A549 (cell line): ENCODE measurements around the gene AMFR. TPM values are rescaled to one million over a fixed set of nuclear protein-coding genes. Genes with fewer than 3 reads are reported as not detected.

Experiments
- ATAC-seq, 2 experiments: fragments of 200-7000 bp in 1 of 2; fragments of >200 bp in 1 of 2; cut with Nextera tagmentation in 1 of 2; cut with Tn5 transposase in 1 of 2; 3 replicates each; pipeline versions ENCODE4 v1.8.0 to v1.9.1; 2018 to 2020; ENCODE audit warnings: mild to moderate bottlenecking in 1 of 2, moderate library complexity in 1 of 2
- CTCF ChIA-PET: fragments of 300-600 bp; sonication (Branson Sonifier 250); formaldehyde crosslinking; extraction: SDS; loops from one replicate; lab custom pipeline; 2021; ENCODE audit warnings: antibody characterized with exemption, inconsistent platforms; lab: Yijun Ruan, JAX
- POLR2A ChIA-PET: fragments of 350-600 bp; formaldehyde crosslinking; extraction: SDS; loops from one replicate; lab custom pipeline; 2021; ENCODE audit warnings: antibody characterized with exemption, inconsistent platforms; lab: Yijun Ruan, JAX
- DNase-seq, 2 experiments: peaks; one replicate each; pipeline versions ENCODE4 v3.0.0 to v3.0.0-alpha.2; 2011 to 2016; ENCODE audit warnings: low read depth in 1 of 2, low spot score in 1 of 2
- FAIRE-seq: peaks from 2 replicates; lab custom pipeline; 2011; peaks lifted over from hg19 to GRCh38; lab: Jason Lieb, UNC
- H3K27ac ChIP-seq, 2 experiments: fragments of >200 bp; sonication (Bioruptor Twin); formaldehyde crosslinking; 3 replicates each; pipeline ENCODE4 v1.5.1; 2016 to 2017
- H3K4me1 ChIP-seq: fragments of >200 bp; sonication (Bioruptor Twin); formaldehyde crosslinking; 3 replicates; pipeline ENCODE4 v1.6.1; 2016
- H3K4me2 ChIP-seq: fragments of >200 bp; sonication (Bioruptor Twin); formaldehyde crosslinking; 3 replicates; pipeline ENCODE4 v1.6.1; 2016
- H3K4me3 ChIP-seq: fragments of >200 bp; sonication (Bioruptor Twin); formaldehyde crosslinking; 3 replicates; pipeline ENCODE4 v1.5.1; 2016
- H3K9me3 ChIP-seq: fragments of >200 bp; sonication (Bioruptor Twin); formaldehyde crosslinking; 3 replicates; pipeline ENCODE4 v1.6.1; 2016
- CBX2 ChIP-seq: fragments of 200-600 bp; sonication (generic); IDR thresholded peaks from 2 replicates; pipeline ENCODE4 v1.6.1; 2016; ENCODE audit warnings: low read depth, mild to moderate bottlenecking, borderline replicate concordance
- CBX8 ChIP-seq: fragments of 200-600 bp; sonication (generic); IDR thresholded peaks from 2 replicates; pipeline ENCODE4 v1.6.1; 2016
- CEBPB ChIP-seq, 2 experiments: fragments of >200 bp in 1 of 2; sonication (Bioruptor Twin) in 1 of 2; formaldehyde crosslinking in 1 of 2; IDR thresholded peaks; 2 replicates each; pipeline ENCODE4 v1.6.1; 2012 to 2016
- EHMT2 ChIP-seq: fragments of 200-600 bp; sonication (generic); IDR thresholded peaks from 2 replicates; pipeline ENCODE4 v1.6.1; 2016; ENCODE audit warnings: antibody characterized with exemption, low read depth, mild to moderate bottlenecking, moderate library complexity
- GATA3 ChIP-seq: IDR thresholded peaks from 2 replicates; pipeline ENCODE4 v1.6.1; 2012; ENCODE audit warnings: borderline replicate concordance
- HEYL ChIP-seq: fragments of 250-450 bp; sonication (Bioruptor Pico); IDR thresholded peaks from 2 replicates; pipeline ENCODE4 v1.8.0; 2021; ENCODE audit warnings: mild to moderate bottlenecking, moderate library complexity
- HOXA7 ChIP-seq: fragments of 250-450 bp; sonication (Bioruptor Pico); IDR thresholded peaks from 2 replicates; pipeline ENCODE4 v1.5.0; 2020; ENCODE audit warnings: mild to moderate bottlenecking, moderate library complexity
- HOXB5 ChIP-seq: fragments of 250-450 bp; sonication (Bioruptor Pico); IDR thresholded peaks from 2 replicates; pipeline ENCODE4 v1.5.0; 2020; ENCODE audit warnings: mild to moderate bottlenecking, moderate library complexity
- JUNB ChIP-seq: fragments of >200 bp; sonication (Bioruptor Twin); formaldehyde crosslinking; IDR thresholded peaks from 2 replicates; pipeline ENCODE4 v1.6.1; 2016
- KDM5A ChIP-seq: fragments of 200-600 bp; sonication (generic); IDR thresholded peaks from 2 replicates; pipeline ENCODE4 v1.6.1; 2016; ENCODE audit warnings: antibody characterized with exemption, mild to moderate bottlenecking
- MAZ ChIP-seq: fragments of 150-350 bp; IDR thresholded peaks from 2 replicates; pipeline ENCODE4 v1.6.1; 2014; ENCODE audit warnings: antibody characterized with exemption, low read depth, low read length, borderline replicate concordance
- NR3C1 ChIP-seq: fragments of >200 bp; sonication (Bioruptor Twin); formaldehyde crosslinking; IDR thresholded peaks from 3 replicates; pipeline ENCODE4 v1.6.1; 2017
- POLR2AphosphoS2 ChIP-seq: conservative IDR thresholded peaks from 2 replicates; pipeline ENCODE4 v1.6.1; 2012; ENCODE audit warnings: low read length, improper control_type of control experiment, inconsistent platforms
- RFX5 ChIP-seq: fragments of 450-650 bp; IDR thresholded peaks from 2 replicates; pipeline ENCODE4 v1.7.1; 2014; ENCODE audit warnings: antibody characterized with exemption, mild to moderate bottlenecking, moderate library complexity
- TFCP2L1 ChIP-seq: fragments of 250-450 bp; sonication (Bioruptor Pico); IDR thresholded peaks from 2 replicates; pipeline ENCODE4 v1.5.0; 2021; ENCODE audit warnings: mild to moderate bottlenecking
- ZSCAN20 ChIP-seq: fragments of 250-450 bp; sonication (Bioruptor Pico); IDR thresholded peaks from 2 replicates; pipeline ENCODE4 v1.8.0; 2022; ENCODE audit warnings: mild to moderate bottlenecking, moderate library complexity
- WGBS: methylation state at CpG from one replicate; pipeline ENCODE4 v1.1.6; 2017; ENCODE audit errors: missing lambda C conversion rate; 5-methylcytosine and 5-hydroxymethylcytosine counted together
- polyA plus RNA-seq, 4 experiments: library from polyadenylated mRNA; depleted of rRNA in 3 of 4; stranded (reverse); fragments of >200 nt; fragmentation: RNase III in 1 of 4; extraction: RNeasy Plus Mini Kit Qiagen cat#74134 plus additional on column Dnase treatment in 1 of 4; gene quantifications; 2 replicates in 3 of 4; 3 replicates in 1 of 4; pipeline ENCODE4 v1.2.3, GENCODE V29; 2011 to 2017
- TF ChIP-seq, protein P1 (sequence below): fragments of 250-450 bp; sonication (Bioruptor Pico); IDR thresholded peaks from 2 replicates; pipeline ENCODE4 v1.5.0; 2021; ENCODE audit warnings: mild to moderate bottlenecking, moderate library complexity, borderline replicate concordance
- TF ChIP-seq, protein P2 (sequence below): fragments of 250-450 bp; sonication (Bioruptor Pico); IDR thresholded peaks from 2 replicates; pipeline ENCODE4 v1.5.0; 2020; ENCODE audit warnings: low read depth, mild to moderate bottlenecking, moderate library complexity
- TF ChIP-seq, protein P3 (sequence below): fragments of 450-650 bp; IDR thresholded peaks from 2 replicates; pipeline ENCODE4 v1.6.1; 2014; ENCODE audit warnings: antibody characterized with exemption
- TF ChIP-seq, protein P4 (sequence below): IDR thresholded peaks from 2 replicates; pipeline ENCODE4 v1.6.1; 2012
- TF ChIP-seq, protein P5 (sequence below): fragments of 150-350 bp; IDR thresholded peaks from 2 replicates; pipeline ENCODE4 v1.6.1; 2014; ENCODE audit warnings: low read depth, mild to moderate bottlenecking, low read length

Gene AMFR
- polyA plus RNA-seq, 2 of the 4 experiments (the other 2 are of a cell fraction) = 68.9 to 88.5 TPM

DNA sequence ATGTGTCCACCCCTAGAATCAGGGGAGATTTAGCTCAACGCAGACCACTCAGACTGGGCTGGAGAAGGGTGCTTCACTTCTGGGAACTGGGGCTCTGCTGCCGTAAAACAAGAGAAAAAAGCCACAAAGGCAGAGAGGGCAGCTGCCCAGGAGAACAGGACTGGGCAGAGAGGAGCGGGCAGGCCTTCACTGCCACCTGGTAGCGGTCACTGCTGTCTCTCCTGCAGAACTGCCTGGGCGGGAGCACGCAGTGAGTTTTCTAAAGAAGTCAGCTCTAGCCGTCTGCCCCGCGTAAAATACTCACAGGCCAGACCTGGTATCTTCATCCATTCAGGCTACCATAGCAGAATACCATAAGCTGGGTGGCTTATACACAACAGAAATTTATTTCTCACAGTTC, 103.8 kb downstream of the AMFR start:
- FAIRE-seq (no peak), ATAC-seq (no peak), DNase-seq (no peak)
- TF ChIP-seq CBX8 (no peak), HOXA7 (CRISPR knock-in tag) (no peak)
- no peaks in the 10 kb centered on the region for H3K9me3 ChIP-seq
- H3K4me1 ChIP-seq = 0 out of 3 replicates have a peak, but pooled peaks cover 3% of the 10 kb centered on the region
- CTCF ChIA-PET = interaction anchor here (0.5 to 7.3 kb wide), 5 partner anchors 8 to 857 kb away, joined by 3 to 109 read pairs (median 10); no protein-coding TSS in a partner anchor
- no peak overlapping the region for H3K4me2 ChIP-seq
- POLR2A ChIA-PET = no interaction called here
- 78% methylated on average over 9 of the region's 9 CpGs for WGBS
- no peak overlapping the region for H3K27ac ChIP-seq
- H3K4me3 ChIP-seq = no peak overlapping the region

DNA sequence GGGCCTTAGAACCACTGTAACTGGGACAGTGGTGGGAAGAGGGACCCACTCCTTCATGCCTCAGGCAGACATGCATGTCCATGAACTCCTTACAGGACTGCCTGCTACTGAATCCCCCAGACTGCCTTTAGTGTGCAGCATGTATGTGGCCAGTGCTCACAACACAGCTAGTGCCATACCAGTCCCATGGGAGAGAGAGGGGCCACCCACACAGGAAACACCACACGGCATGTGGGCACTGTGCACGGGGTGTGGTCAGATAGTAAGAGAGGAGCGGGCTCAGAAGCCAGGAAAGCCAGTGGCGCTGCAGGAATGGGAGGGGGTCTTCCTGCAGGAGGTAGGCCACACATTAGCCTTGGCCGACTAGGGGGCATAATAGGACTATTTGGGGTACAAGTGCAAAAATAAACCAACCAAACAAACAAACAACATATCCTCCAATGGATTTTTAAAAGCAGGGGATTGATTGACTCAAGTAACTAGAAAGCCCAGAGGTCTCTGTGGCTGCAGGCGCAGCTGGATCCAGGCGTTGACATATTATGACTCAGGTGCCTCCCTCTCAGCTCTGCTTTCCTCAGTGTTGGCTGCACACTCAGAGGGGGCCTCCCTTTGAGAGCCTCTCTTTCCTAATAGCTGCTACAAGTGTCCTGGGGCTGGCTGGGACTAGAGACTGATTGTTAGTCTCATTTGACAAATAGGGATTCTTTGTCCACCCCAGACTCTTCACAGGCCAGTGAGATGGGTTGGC, 104.4 kb downstream of the AMFR start:
- ATAC-seq (no peak), FAIRE-seq (no peak), DNase-seq (no peak)
- ChIA-PET CTCF (interaction anchor here (0.5 to 7.3 kb wide), 6 partner anchors 9 to 856 kb away, joined by 3 to 109 read pairs (median 7); no protein-coding TSS in a partner anchor), POLR2A (no interaction called here)
- no peaks in the 10 kb centered on the region for H3K9me3 ChIP-seq
- WGBS = 53% methylated on average over 7 of the region's 7 CpGs
- H3K4me1 ChIP-seq = 0 out of 3 replicates have a peak, but pooled peaks cover 3% of the 10 kb centered on the region
- H3K4me2 ChIP-seq = no peak overlapping the region
- H3K4me3 ChIP-seq = no peak overlapping the region
- H3K27ac ChIP-seq = no peak overlapping the region
- TF ChIP-seq HOXA7 (CRISPR knock-in tag) (no peak), CBX2 (no peak), MAZ (no peak), RFX5 (no peak), ZSCAN20 (CRISPR knock-in tag) (no peak), TFCP2L1 (CRISPR knock-in tag) (no peak), POLR2AphosphoS2 (no peak), NR3C1 (no peak), EHMT2 (no peak), HEYL (CRISPR knock-in tag) (no peak)
- TF ChIP-seq, protein P1, sequence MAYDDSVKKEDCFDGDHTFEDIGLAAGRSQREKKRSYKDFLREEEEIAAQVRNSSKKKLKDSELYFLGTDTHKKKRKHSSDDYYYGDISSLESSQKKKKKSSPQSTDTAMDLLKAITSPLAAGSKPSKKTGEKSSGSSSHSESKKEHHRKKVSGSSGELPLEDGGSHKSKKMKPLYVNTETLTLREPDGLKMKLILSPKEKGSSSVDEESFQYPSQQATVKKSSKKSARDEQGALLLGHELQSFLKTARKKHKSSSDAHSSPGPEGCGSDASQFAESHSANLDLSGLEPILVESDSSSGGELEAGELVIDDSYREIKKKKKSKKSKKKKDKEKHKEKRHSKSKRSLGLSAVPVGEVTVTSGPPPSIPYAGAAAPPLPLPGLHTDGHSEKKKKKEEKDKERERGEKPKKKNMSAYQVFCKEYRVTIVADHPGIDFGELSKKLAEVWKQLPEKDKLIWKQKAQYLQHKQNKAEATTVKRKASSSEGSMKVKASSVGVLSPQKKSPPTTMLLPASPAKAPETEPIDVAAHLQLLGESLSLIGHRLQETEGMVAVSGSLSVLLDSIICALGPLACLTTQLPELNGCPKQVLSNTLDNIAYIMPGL (CRISPR knock-in tag) = no peak
- TF ChIP-seq, protein P2, sequence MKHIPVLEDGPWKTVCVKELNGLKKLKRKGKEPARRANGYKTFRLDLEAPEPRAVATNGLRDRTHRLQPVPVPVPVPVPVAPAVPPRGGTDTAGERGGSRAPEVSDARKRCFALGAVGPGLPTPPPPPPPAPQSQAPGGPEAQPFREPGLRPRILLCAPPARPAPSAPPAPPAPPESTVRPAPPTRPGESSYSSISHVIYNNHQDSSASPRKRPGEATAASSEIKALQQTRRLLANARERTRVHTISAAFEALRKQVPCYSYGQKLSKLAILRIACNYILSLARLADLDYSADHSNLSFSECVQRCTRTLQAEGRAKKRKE (CRISPR knock-in tag) = no peak
- TF ChIP-seq, protein P3, sequence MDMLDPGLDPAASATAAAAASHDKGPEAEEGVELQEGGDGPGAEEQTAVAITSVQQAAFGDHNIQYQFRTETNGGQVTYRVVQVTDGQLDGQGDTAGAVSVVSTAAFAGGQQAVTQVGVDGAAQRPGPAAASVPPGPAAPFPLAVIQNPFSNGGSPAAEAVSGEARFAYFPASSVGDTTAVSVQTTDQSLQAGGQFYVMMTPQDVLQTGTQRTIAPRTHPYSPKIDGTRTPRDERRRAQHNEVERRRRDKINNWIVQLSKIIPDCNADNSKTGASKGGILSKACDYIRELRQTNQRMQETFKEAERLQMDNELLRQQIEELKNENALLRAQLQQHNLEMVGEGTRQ = no peak

DNA sequence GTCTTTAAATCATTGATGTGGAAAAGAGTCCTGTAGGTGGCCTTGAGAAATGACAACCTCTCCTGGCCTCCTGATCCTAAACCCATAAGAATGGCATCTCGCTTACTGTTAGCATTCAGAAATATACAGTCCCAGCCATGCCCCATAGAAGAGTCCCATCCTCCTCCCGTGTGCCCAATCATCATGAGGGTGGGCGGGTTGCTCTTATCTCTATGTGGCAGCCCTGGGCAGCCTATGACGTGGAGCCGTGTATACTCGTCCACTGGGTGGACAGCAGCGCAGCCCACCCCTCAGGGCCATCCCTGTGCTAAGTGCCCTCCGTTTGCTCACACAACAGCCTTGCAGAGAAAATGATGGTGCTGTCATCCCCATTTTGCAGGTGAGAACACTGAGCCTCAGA, 105.3 kb downstream of the AMFR start:
- 48% methylated on average over 8 of the region's 8 CpGs for WGBS
- no peak overlapping the region for H3K27ac ChIP-seq
- no peak for FAIRE-seq
- DNase-seq = no peak
- no peaks in the 10 kb centered on the region for H3K9me3 ChIP-seq
- 0 out of 3 replicates have a peak, but pooled peaks cover 3% of the 10 kb centered on the region for H3K4me1 ChIP-seq
- H3K4me2 ChIP-seq = no peak overlapping the region
- no peak overlapping the region for H3K4me3 ChIP-seq
- ChIA-PET POLR2A (no interaction called here), CTCF (interaction anchor here (0.8 to 7.3 kb wide), 6 partner anchors 10 to 855 kb away, joined by 3 to 109 read pairs (median 9); no protein-coding TSS in a partner anchor)
- TF ChIP-seq HOXB5 (CRISPR knock-in tag) (no peak), CEBPB (IDR thresholded peaks at IDR 0.05) (no peak), GATA3 (no peak), EHMT2 (no peak), HOXA7 (CRISPR knock-in tag) (no peak), JUNB (no peak), CBX2 (no peak), KDM5A (no peak)
- TF ChIP-seq, protein P4, sequence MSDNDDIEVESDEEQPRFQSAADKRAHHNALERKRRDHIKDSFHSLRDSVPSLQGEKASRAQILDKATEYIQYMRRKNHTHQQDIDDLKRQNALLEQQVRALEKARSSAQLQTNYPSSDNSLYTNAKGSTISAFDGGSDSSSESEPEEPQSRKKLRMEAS = no peak
- TF ChIP-seq, protein P3 = no peak
- TF ChIP-seq, protein P5, sequence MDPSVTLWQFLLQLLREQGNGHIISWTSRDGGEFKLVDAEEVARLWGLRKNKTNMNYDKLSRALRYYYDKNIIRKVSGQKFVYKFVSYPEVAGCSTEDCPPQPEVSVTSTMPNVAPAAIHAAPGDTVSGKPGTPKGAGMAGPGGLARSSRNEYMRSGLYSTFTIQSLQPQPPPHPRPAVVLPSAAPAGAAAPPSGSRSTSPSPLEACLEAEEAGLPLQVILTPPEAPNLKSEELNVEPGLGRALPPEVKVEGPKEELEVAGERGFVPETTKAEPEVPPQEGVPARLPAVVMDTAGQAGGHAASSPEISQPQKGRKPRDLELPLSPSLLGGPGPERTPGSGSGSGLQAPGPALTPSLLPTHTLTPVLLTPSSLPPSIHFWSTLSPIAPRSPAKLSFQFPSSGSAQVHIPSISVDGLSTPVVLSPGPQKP = no peak
- TF ChIP-seq, protein P2 (CRISPR knock-in tag) = no peak
- no peak for ATAC-seq
